GM12892 (cell line): ENCODE results near the gene C22orf23.

ENCODE experiments used
- POLR2A ChIP-seq: IDR thresholded peaks from 2 replicates; pipeline ENCODE4 v1.6.1; 2011; ENCODE audit warnings: low read depth, low read length, control low read depth
- POLR2AphosphoS5 ChIP-seq: IDR thresholded peaks from 2 replicates; pipeline ENCODE4 v1.6.1; 2011; ENCODE audit warnings: low read depth, low read length, control low read depth

GRCh38 chr22:37913233-37913721 lies 40.1 kb downstream of the C22orf23 start:
- TF ChIP-seq POLR2A (no peak), POLR2AphosphoS5 (no peak)
